NCI-H2196 (cell line): Measurements from ENCODE around the gene EEF2KMT.
"Not testable (repeated sequence)": the region's sequence is repeated elsewhere in the genome, so short reads cannot be mapped to it uniquely, and the experiment has no call there.

Source experiments
- DNase-seq: peaks from one replicate; lab custom pipeline; 2025; ENCODE audit not compliant: unreplicated experiment; lab: John Stamatoyannopoulos, UW

EEF2KMT gene

GRCh38 chr16:5071681-5072333, 25.8 kb downstream of the EEF2KMT start, which contains the start of gene ALG1:
TSS of gene ALG1 (plus strand) at chr16:5071843. CDS start at chr16:5071850, 7 bp downstream.
- DNase-seq = peak; percentile 94

- no peak for DNase-seq
Measured at GRCh38 chr16:5071341-5071680, 26.3 kb downstream of the EEF2KMT start.

- DNase-seq = no peak
Measured at GRCh38 chr16:5070431-5071186, 27.0 kb downstream of the EEF2KMT start.

GRCh38 chr16:5069854-5070253, 27.7 kb downstream of the EEF2KMT start:
- DNase-seq = no peak

GRCh38 chr16:5069048-5069447, 28.5 kb downstream of the EEF2KMT start:
- no peak for DNase-seq

- no peak for DNase-seq
Measured at GRCh38 chr16:5066511-5066910, 31.1 kb downstream of the EEF2KMT start.

GRCh38 chr16:5065813-5066212, 31.8 kb downstream of the EEF2KMT start, which contains the start of gene C16orf89:
TSS of gene C16orf89 (minus strand) at chr16:5065956. CDS start at chr16:5065908, 48 bp downstream.
- no peak for DNase-seq

- DNase-seq = no peak
Measured at GRCh38 chr16:5065326-5065725, 32.3 kb downstream of the EEF2KMT start.

- peak; percentile 47 for DNase-seq
Measured at GRCh38 chr16:5064915-5065314, 32.7 kb downstream of the EEF2KMT start.

GRCh38 chr16:5062790-5063765, 34.5 kb downstream of the EEF2KMT start:
- DNase-seq = no peak

GRCh38 chr16:5062051-5062450, 35.5 kb downstream of the EEF2KMT start:
- no peak for DNase-seq

- DNase-seq = no peak
Measured at GRCh38 chr16:5060073-5060641, 37.4 kb downstream of the EEF2KMT start.

- no peak for DNase-seq
Measured at GRCh38 chr16:5059386-5060072, 38.1 kb downstream of the EEF2KMT start.

GRCh38 chr16:5058476-5058875, 39.1 kb downstream of the EEF2KMT start:
- DNase-seq = no peak

GRCh38 chr16:5056352-5056751, 41.2 kb downstream of the EEF2KMT start:
- no peak for DNase-seq

- DNase-seq = no peak
Measured at GRCh38 chr16:5054876-5055865, 42.4 kb downstream of the EEF2KMT start.

- no peak for DNase-seq
Measured at GRCh38 chr16:5046914-5047313, 50.7 kb downstream of the EEF2KMT start.

- no peak for DNase-seq
Measured at GRCh38 chr16:5045499-5046115, 52.0 kb downstream of the EEF2KMT start.

- DNase-seq = not testable (repeated sequence)
Measured at GRCh38 chr16:5044581-5044980, 53.0 kb downstream of the EEF2KMT start.
